Activated naive CD4-positive, alpha-beta T cell treated with anti-CD3 and anti-CD28 coated beads for 36 hours (primary cell): Measurements from ENCODE around the gene RNPS1. TPM values are rescaled to one million over a fixed set of nuclear protein-coding genes. Genes with fewer than 3 reads are reported as not detected.

Experiments used
- CTCF ChIA-PET: fragments of 350-600 bp; sonication (Branson Sonifier 250); formaldehyde crosslinking; loops from one replicate; lab custom pipeline; 2021; ENCODE audit warnings: antibody characterized with exemption; lab: Charles Lee
- DNase-seq: peaks from one replicate; pipeline ENCODE4 v3.0.0-alpha.2; 2020
- H3K27ac Mint-ChIP-seq: one replicate; pipeline ENCODE4 v1.8.0; 2021; ENCODE audit warnings: mild to moderate bottlenecking, mixed read lengths
- H3K27me3 Mint-ChIP-seq: one replicate; pipeline ENCODE4 v1.8.0; 2021; ENCODE audit warnings: low read depth, mixed read lengths
- H3K36me3 Mint-ChIP-seq: one replicate; pipeline ENCODE4 v1.8.0; 2021; ENCODE audit warnings: low read depth, mixed read lengths
- H3K4me1 Mint-ChIP-seq: one replicate; pipeline ENCODE4 v1.8.0; 2021; ENCODE audit warnings: low read depth, mixed read lengths
- H3K4me3 Mint-ChIP-seq: one replicate; pipeline ENCODE4 v1.8.0; 2021; ENCODE audit warnings: mild to moderate bottlenecking, moderate library complexity, mixed read lengths
- H3K9me3 Mint-ChIP-seq: one replicate; pipeline ENCODE4 v1.8.0; 2021; ENCODE audit warnings: mixed read lengths
- intact Hi-C: fragments of 100-400 bp; cut with micrococcal nuclease; formaldehyde crosslinking; loops from one replicate; pipeline ENCODE4 v1.15.1; 2023
- microRNA-seq: library from miRNA; unstranded; fragments of <30 nt; microRNA quantifications from one replicate; pipeline ENCODE4 v1.2.0, GENCODE V29; 2022; ENCODE audit warnings: borderline microRNAs expressed, borderline replicate concordance
- total RNA-seq, 2 experiments: library from RNA; stranded (reverse); gene quantifications; one replicate each; pipeline ENCODE4 v1.2.3, GENCODE V29; 2021

RNPS1 gene
- total RNA-seq, 2 experiments from 2014 or later, result 306 to 311 TPM

GRCh38 chr16:2204416-2205103 is 63.4 kb downstream of the RNPS1 start:
- intact Hi-C loops, result loop anchor here (1.0 kb wide), 4 partner anchors 11 to 49 kb away; partner anchors contain the start of genes E4F1, ECI1 and TRAF7
- CTCF ChIA-PET, result interaction anchor here (0.6 to 1.8 kb wide), 3 partner anchors 10 to 219 kb away, joined by 3 to 8 read pairs (median 5); no protein-coding TSS in a partner anchor
- Mint-ChIP-seq H3K4me1 (peaks cover 22% of the 10 kb centered on the region), H3K36me3 (peaks cover 13% of the 10 kb centered on the region), H3K27me3 (no peaks in the 10 kb centered on the region), H3K4me3 (peak overlapping the region; percentile 72), H3K27ac (peak overlapping the region; percentile 48), H3K9me3 (no peaks in the 10 kb centered on the region)
- DNase-seq, result no peak

Small RNA genes within 50 kb of the gene (microRNA-seq; reads per million reads assigned to microRNA genes)
- not detected for gene MIR3677
- gene MIR4717, result not detected

Other genes starting within 250 kb of the RNPS1 start
- gene NPW, start 248.3 kb downstream of the RNPS1 start, total RNA-seq, result 1 to 10 TPM; 1.3 to 1.9 TPM
- 1 to 10 TPM; 1.5 to 2.1 TPM for gene NHERF2, start 241.2 kb downstream of the RNPS1 start, total RNA-seq
- 10 to 100 TPM; 20.1 to 24.1 TPM for gene NTHL1, start 220.3 kb downstream of the RNPS1 start, total RNA-seq
- gene TSC2, start 220.1 kb downstream of the RNPS1 start, total RNA-seq, result 10 to 100 TPM; 72.3 to 72.7 TPM
- 10 to 100 TPM; 63.3 to 68.9 TPM for gene PKD1, start 132.2 kb downstream of the RNPS1 start, total RNA-seq
- gene RAB26, start 119.5 kb downstream of the RNPS1 start, total RNA-seq, result not detected
- gene TRAF7, start 112.3 kb downstream of the RNPS1 start, total RNA-seq, result 100 to 1,000 TPM; 102 to 104 TPM
- under 1 TPM; 0.15 to 0.17 TPM for gene CASKIN1, start 71.5 kb downstream of the RNPS1 start, total RNA-seq
- 10 to 100 TPM; 70.0 to 70.1 TPM for gene MLST8, start 62.7 kb downstream of the RNPS1 start, total RNA-seq
- 1 to 10 TPM; 2.6 to 3.1 TPM for gene BRICD5, start 57.3 kb downstream of the RNPS1 start, total RNA-seq
- 10 to 100 TPM; 11.2 to 12.2 TPM for gene PGP, start 53.3 kb downstream of the RNPS1 start, total RNA-seq
- gene E4F1, start 44.5 kb downstream of the RNPS1 start, total RNA-seq, result 10 to 100 TPM; 21.2 to 21.7 TPM
- gene DNASE1L2, start 31.7 kb downstream of the RNPS1 start, total RNA-seq, result under 1 TPM; 0.33 to 0.62 TPM
- gene ECI1, start 16.5 kb downstream of the RNPS1 start, total RNA-seq, result 10 to 100 TPM; 39.7 to 48.3 TPM
- gene ABCA3, start 72.6 kb upstream of the RNPS1 start, total RNA-seq, result 1 to 10 TPM; 2.6 to 3.1 TPM
- gene CCNF, start 161.3 kb upstream of the RNPS1 start, total RNA-seq, result 10 to 100 TPM; 73.5 to 74.5 TPM
- 10 to 100 TPM; 24.2 to 24.8 TPM for gene TEDC2, start 192.0 kb upstream of the RNPS1 start, total RNA-seq
- not detected for gene NTN3, start 203.2 kb upstream of the RNPS1 start, total RNA-seq
- gene TBC1D24, start 207.0 kb upstream of the RNPS1 start, total RNA-seq, result 1 to 10 TPM; 8.1 to 8.6 TPM
- 10 to 100 TPM; 81.9 TPM for gene ATP6V0C, start 245.8 kb upstream of the RNPS1 start, total RNA-seq